ENCODE measurements around the gene MYLK4. TPM values are rescaled to one million over a fixed set of nuclear protein-coding genes. Genes with fewer than 3 reads are reported as not detected.
"Not testable (repeated sequence)": the region's sequence is repeated elsewhere in the genome, so short reads cannot be mapped to it uniquely, and the experiment has no call there.

Gene MYLK4
- polyA plus RNA-seq, 12 donors: 5.8 to 20.3 (median 11.5) TPM; not detected in 1

GRCh38 chr6:2781685-2782355 is 31.1 kb upstream of the MYLK4 start:
- no peak for DNase-seq

GRCh38 chr6:2780102-2780737 is 29.5 kb upstream of the MYLK4 start:
- no peak for DNase-seq

GRCh38 chr6:2777249-2777648 is 26.5 kb upstream of the MYLK4 start:
- no peak for DNase-seq

GRCh38 chr6:2775003-2775402 is 24.3 kb upstream of the MYLK4 start:
- no peak for DNase-seq

- DNase-seq: no peak
Observed at GRCh38 chr6:2773449-2773848, 22.7 kb upstream of the MYLK4 start.

GRCh38 chr6:2772840-2773239 is 22.1 kb upstream of the MYLK4 start:
- no peak for DNase-seq

- DNase-seq: no peak
Observed at GRCh38 chr6:2771079-2771478, 20.4 kb upstream of the MYLK4 start.

- DNase-seq: no peak
Observed at GRCh38 chr6:2770171-2770570, 19.4 kb upstream of the MYLK4 start.

GRCh38 chr6:2768696-2769095 is 18.0 kb upstream of the MYLK4 start:
- DNase-seq: no peak

GRCh38 chr6:2767657-2768524 is 17.2 kb upstream of the MYLK4 start:
- DNase-seq: no peak

GRCh38 chr6:2766767-2767656 is 16.3 kb upstream of the MYLK4 start:
- DNase-seq: no peak

GRCh38 chr6:2765896-2766766 is 15.4 kb upstream of the MYLK4 start:
- peak; percentile 43 for DNase-seq

GRCh38 chr6:2765166-2765895 is 14.6 kb upstream of the MYLK4 start, which contains the start of gene WRNIP1:
Gene WRNIP1 (plus strand): TSS chr6:2765393. CDS start chr6:2765623, 230 bp downstream.
- DNase-seq: peak; percentile 99

- DNase-seq: peak; percentile 70
Observed at GRCh38 chr6:2764610-2765165, 14.0 kb upstream of the MYLK4 start.

GRCh38 chr6:2763876-2764540 is 13.3 kb upstream of the MYLK4 start:
- DNase-seq: no peak

- DNase-seq: no peak
Observed at GRCh38 chr6:2763345-2763841, 12.7 kb upstream of the MYLK4 start.

- DNase-seq: not testable (repeated sequence)
Observed at GRCh38 chr6:2762868-2763267, 12.1 kb upstream of the MYLK4 start.

Measured in muscle of arm (tissue), 12 donors.